HEK293 (cell line): ENCODE data around the gene PACS1.

ENCODE experiments used
- CTCF ChIA-PET: fragments of 350-600 bp; formaldehyde crosslinking; extraction: SDS; loops from one replicate; lab custom pipeline; 2021; ENCODE audit warnings: antibody characterized with exemption; lab: Yijun Ruan, JAX
- POLR2A ChIA-PET: fragments of 300-600 bp; formaldehyde crosslinking; extraction: SDS; loops from one replicate; lab custom pipeline; 2020; ENCODE audit warnings: antibody characterized with exemption, inconsistent platforms; lab: Yijun Ruan, JAX
- H3K27ac ChIP-seq: fragments of 200-500 bp; sonication (Bioruptor generic); 2 replicates; pipeline ENCODE4 v1.5.1; 2014; ENCODE audit warnings: low read depth, low read length, control low read depth, inconsistent platforms; ENCODE audit errors: extremely low read depth
- H3K36me3 ChIP-seq, 2 experiments: fragments of 200-500 bp in 1 of 2; sonication (Bioruptor generic) in 1 of 2; 1 replicate in 1 of 2; 2 replicates in 1 of 2; pipeline ENCODE4 v1.5.1; 2014 to 2017; ENCODE audit warnings: inconsistent platforms in 2 of 2, low read length in 2 of 2; ENCODE audit not compliant: control insufficient read depth in 2 of 2, insufficient read depth in 1 of 2
- H3K4me1 ChIP-seq: fragments of 200-500 bp; sonication (Bioruptor generic); 2 replicates; pipeline ENCODE4 v1.5.1; 2014; ENCODE audit warnings: mild to moderate bottlenecking, low read length, inconsistent platforms; ENCODE audit not compliant: control insufficient read depth, insufficient read depth
- H3K4me3 ChIP-seq: 2 replicates; pipeline ENCODE4 v1.5.1; 2011; ENCODE audit warnings: low read depth, mild to moderate bottlenecking, control low read depth, low read length, moderate library complexity
- H3K9me3 ChIP-seq: fragments of 200-500 bp; sonication (Bioruptor generic); 2 replicates; pipeline ENCODE4 v1.5.1; 2014; ENCODE audit warnings: low read depth, low read length, inconsistent platforms; ENCODE audit not compliant: control insufficient read depth, insufficient read depth
- GLIS1 ChIP-seq: fragments of 450-650 bp; formaldehyde crosslinking; IDR thresholded peaks from 2 replicates; pipeline ENCODE4 v1.5.1; 2016; ENCODE audit warnings: missing biosample characterization, missing genetic modification characterization
- GLIS2 ChIP-seq: fragments of 450-650 bp; formaldehyde crosslinking; IDR thresholded peaks from 2 replicates; pipeline ENCODE4 v1.5.1; 2016; ENCODE audit warnings: missing biosample characterization, missing genetic modification characterization
- KLF17 ChIP-seq: fragments of 450-650 bp; formaldehyde crosslinking; IDR thresholded peaks from 2 replicates; pipeline ENCODE4 v1.5.1; 2016; ENCODE audit warnings: missing biosample characterization, missing genetic modification characterization
- PRDM1 ChIP-seq: fragments of 450-650 bp; formaldehyde crosslinking; IDR thresholded peaks from 2 replicates; pipeline ENCODE4; 2016; ENCODE audit warnings: missing biosample characterization, missing genetic modification characterization
- SP2 ChIP-seq: fragments of 450-650 bp; formaldehyde crosslinking; IDR thresholded peaks from 2 replicates; pipeline ENCODE4 v1.5.1; 2016; ENCODE audit warnings: missing biosample characterization, missing genetic modification characterization
- SP7 ChIP-seq: fragments of 450-650 bp; formaldehyde crosslinking; IDR thresholded peaks from 2 replicates; pipeline ENCODE4 v1.5.1; 2016; ENCODE audit warnings: missing biosample characterization, missing genetic modification characterization
- TCF7L2 ChIP-seq: IDR thresholded peaks from 2 replicates; pipeline ENCODE4 v1.6.1; 2011; ENCODE audit warnings: low read depth, mild to moderate bottlenecking, inconsistent platforms, low read length, moderate library complexity, borderline replicate concordance
- ZBTB17 ChIP-seq: fragments of 450-650 bp; formaldehyde crosslinking; IDR thresholded peaks from 2 replicates; pipeline ENCODE4 v1.5.1; 2016; ENCODE audit warnings: missing biosample characterization, missing genetic modification characterization
- ZBTB21 ChIP-seq: fragments of 450-650 bp; formaldehyde crosslinking; IDR thresholded peaks from 2 replicates; pipeline ENCODE4 v1.5.1; 2017; ENCODE audit warnings: missing biosample characterization, missing genetic modification characterization
- ZBTB44 ChIP-seq: fragments of 450-650 bp; IDR thresholded peaks from 2 replicates; pipeline ENCODE4 v1.5.1; 2018; ENCODE audit warnings: missing biosample characterization, mild to moderate bottlenecking, missing genetic modification characterization
- ZBTB8A ChIP-seq: fragments of 450-650 bp; formaldehyde crosslinking; IDR thresholded peaks from 2 replicates; pipeline ENCODE4 v1.5.1; 2016; ENCODE audit warnings: missing biosample characterization, missing genetic modification characterization
- ZFP3 ChIP-seq: fragments of 450-650 bp; formaldehyde crosslinking; IDR thresholded peaks from 2 replicates; pipeline ENCODE4 v1.5.1; 2016; ENCODE audit warnings: low read depth, missing biosample characterization, missing genetic modification characterization
- ZFP37 ChIP-seq: fragments of 450-650 bp; formaldehyde crosslinking; IDR thresholded peaks from 2 replicates; pipeline ENCODE4 v1.5.1; 2016; ENCODE audit warnings: missing biosample characterization, missing genetic modification characterization
- ZNF10 ChIP-seq: fragments of 450-650 bp; formaldehyde crosslinking; IDR thresholded peaks from 2 replicates; pipeline ENCODE4 v1.5.1; 2017; ENCODE audit warnings: missing biosample characterization, missing genetic modification characterization
- ZNF175 ChIP-seq: fragments of 450-650 bp; formaldehyde crosslinking; IDR thresholded peaks from 2 replicates; pipeline ENCODE4 v1.5.1; 2016; ENCODE audit warnings: missing biosample characterization, missing genetic modification characterization
- ZNF202 ChIP-seq: fragments of 450-650 bp; formaldehyde crosslinking; IDR thresholded peaks from 2 replicates; pipeline ENCODE4 v1.5.1; 2016; ENCODE audit warnings: missing biosample characterization, missing genetic modification characterization, borderline replicate concordance
- ZNF266 ChIP-seq: fragments of 450-650 bp; formaldehyde crosslinking; IDR thresholded peaks from 2 replicates; pipeline ENCODE4 v1.5.1; 2016; ENCODE audit warnings: missing biosample characterization, missing genetic modification characterization, low read depth
- ZNF354C ChIP-seq: fragments of 450-650 bp; formaldehyde crosslinking; IDR thresholded peaks from 2 replicates; pipeline ENCODE4 v1.5.1; 2016; ENCODE audit warnings: missing biosample characterization, missing genetic modification characterization, low read depth, borderline replicate concordance
- ZNF473 ChIP-seq: fragments of 450-650 bp; formaldehyde crosslinking; IDR thresholded peaks from 2 replicates; pipeline ENCODE4 v1.5.1; 2017; ENCODE audit warnings: missing biosample characterization, missing genetic modification characterization
- ZNF555 ChIP-seq: fragments of 450-650 bp; formaldehyde crosslinking; conservative IDR thresholded peaks from 2 replicates; pipeline ENCODE4 v1.5.1; 2017; ENCODE audit warnings: missing biosample characterization, mild to moderate bottlenecking, missing genetic modification characterization, inconsistent platforms
- ZNF561 ChIP-seq: fragments of 450-650 bp; IDR thresholded peaks from 2 replicates; pipeline ENCODE4 v1.5.1; 2018; ENCODE audit warnings: missing biosample characterization, missing genetic modification characterization, borderline replicate concordance
- ZNF596 ChIP-seq: fragments of 450-650 bp; IDR thresholded peaks from 2 replicates; pipeline ENCODE4 v1.5.0; 2018; ENCODE audit warnings: missing biosample characterization, mild to moderate bottlenecking, missing genetic modification characterization, moderate library complexity
- ZNF629 ChIP-seq: fragments of 450-650 bp; formaldehyde crosslinking; IDR thresholded peaks from 2 replicates; pipeline ENCODE4 v1.5.1; 2017; ENCODE audit warnings: missing biosample characterization, missing genetic modification characterization
- ZNF692 ChIP-seq: fragments of 450-650 bp; formaldehyde crosslinking; IDR thresholded peaks from 2 replicates; pipeline ENCODE4 v1.5.1; 2016; ENCODE audit warnings: missing biosample characterization, missing genetic modification characterization
- ZNF830 ChIP-seq: fragments of 450-650 bp; IDR thresholded peaks from 2 replicates; pipeline ENCODE4 v1.5.0; 2018; ENCODE audit warnings: missing biosample characterization, missing genetic modification characterization, low read depth, mild to moderate bottlenecking, moderate library complexity

Gene PACS1

GRCh38 chr11:66282468-66283455 is 212.7 kb downstream of the PACS1 start (continued):
- TF ChIP-seq ZBTB44 (tag by site-specific recombination) (no peak), SP7 (tag by site-specific recombination) (0 out of 2 replicates have a peak, but pooled peaks have one; percentile 35), SP2 (tag by site-specific recombination) (peak; percentile 23; the same call in 1 of the 2 replicates), ZBTB17 (peak; percentile 58; the same call in 1 of the 2 replicates), ZBTB8A (tag by site-specific recombination) (no peak), PRDM1 (tag by site-specific recombination) (no peak), ZNF561 (tag by site-specific recombination) (no peak), ZNF202 (no peak), ZNF10 (peak; percentile 43; the same call in 1 of the 2 replicates), ZNF473 (tag by site-specific recombination) (no peak), ZNF692 (peak; percentile 32; the same call in 1 of the 2 replicates), KLF17 (tag by site-specific recombination) (0 out of 2 replicates have a peak, but pooled peaks have one; percentile 28), ZNF830 (tag by site-specific recombination) (no peak), ZNF555 (no peak), ZNF175 (tag by site-specific recombination) (no peak), ZNF596 (tag by site-specific recombination) (no peak), GLIS2 (tag by site-specific recombination) (peak; percentile 17; the same call in 1 of the 2 replicates), ZNF266 (tag by site-specific recombination) (no peak), ZNF629 (tag by site-specific recombination) (peak; percentile 24; the same call in 1 of the 2 replicates)

- TF ChIP-seq ZNF354C (tag by site-specific recombination) = no peak
- TF ChIP-seq TCF7L2 = no peak
- peak; percentile 47; the same call in 1 of the 2 replicates for TF ChIP-seq GLIS1 (tag by site-specific recombination)
- TF ChIP-seq ZFP3 (tag by site-specific recombination) = no peak
- no peak for TF ChIP-seq ZFP37 (tag by site-specific recombination)
- no peak for TF ChIP-seq ZBTB21 (tag by site-specific recombination)
- TF ChIP-seq GLIS2 (tag by site-specific recombination) = peak; percentile 26; the same call in 1 of the 2 replicates
- H3K9me3 ChIP-seq = no peaks in the 10 kb centered on the region
- POLR2A ChIA-PET = interaction anchor here (0.6 to 1.3 kb wide), 5 partner anchors 12 to 770 kb away, joined by 3 to 8 read pairs (median 4); no protein-coding TSS in a partner anchor
- no peak overlapping the region for H3K27ac ChIP-seq
- H3K4me3 ChIP-seq = no peak overlapping the region
- CTCF ChIA-PET = interaction anchor here (0.6 to 3.8 kb wide), 11 partner anchors 13 to 141 kb away, joined by 3 to 24 read pairs (median 4); no protein-coding TSS in a partner anchor
- H3K36me3 ChIP-seq = peaks cover 0 to 31% of the 10 kb centered on the region in 2 experiments; a peak in 1 of 3 replicates
- H3K4me1 ChIP-seq = no peaks in the 10 kb centered on the region
Observed at GRCh38 chr11:66283461-66284105, 213.5 kb downstream of the PACS1 start.
